Activated naive CD4-positive, alpha-beta T cell treated with anti-CD3 and anti-CD28 coated beads, Interleukin-2, amount 50 U/mL, for 24 hours (primary cell): ENCODE data around the gene AKAP7.
"Not testable (repeated sequence)": the region's sequence is repeated elsewhere in the genome, so short reads cannot be mapped to it uniquely, and the experiment has no call there.

Experiments used
- H3K27ac Mint-ChIP-seq: one replicate; pipeline ENCODE4 v1.8.0; 2021; ENCODE audit warnings: mild to moderate bottlenecking, mixed read lengths
- H3K27me3 Mint-ChIP-seq: one replicate; pipeline ENCODE4 v1.8.0; 2021; ENCODE audit warnings: mixed read lengths
- H3K36me3 Mint-ChIP-seq: one replicate; pipeline ENCODE4 v1.8.0; 2021; ENCODE audit warnings: mixed read lengths
- H3K4me1 Mint-ChIP-seq: one replicate; pipeline ENCODE4 v1.8.0; 2021; ENCODE audit warnings: mixed read lengths
- H3K4me3 Mint-ChIP-seq: one replicate; pipeline ENCODE4 v1.8.0; 2021; ENCODE audit warnings: mild to moderate bottlenecking, mixed read lengths
- H3K9me3 Mint-ChIP-seq: one replicate; pipeline ENCODE4 v1.8.0; 2021; ENCODE audit warnings: mixed read lengths

Gene AKAP7

DNA sequence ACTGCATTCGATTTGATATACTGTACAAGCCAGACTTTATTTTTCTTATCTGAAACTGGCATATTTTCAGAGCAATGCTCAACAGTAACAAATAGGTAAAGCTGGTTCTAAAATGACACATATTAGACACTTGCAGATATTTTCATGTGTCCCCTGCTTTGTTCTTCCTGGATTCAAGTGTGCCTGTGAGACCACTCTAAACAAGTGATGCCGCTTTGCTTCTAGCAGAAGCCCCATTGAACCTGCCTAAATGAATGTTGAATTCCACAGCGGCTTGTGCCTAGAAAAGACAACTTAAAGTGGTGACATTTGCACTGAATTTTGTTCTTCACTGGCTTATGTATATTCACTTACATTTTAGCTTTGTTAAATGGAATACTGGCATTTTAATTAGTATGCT lies 115.7 kb downstream of the AKAP7 start:
- H3K4me1 Mint-ChIP-seq = peaks cover 69% of the 10 kb centered on the region
- H3K9me3 Mint-ChIP-seq = no peaks in the 10 kb centered on the region
- peak overlapping the region; percentile 80 for H3K4me3 Mint-ChIP-seq
- no peaks in the 10 kb centered on the region for H3K27me3 Mint-ChIP-seq
- peaks cover 9% of the 10 kb centered on the region for H3K36me3 Mint-ChIP-seq
- H3K27ac Mint-ChIP-seq = peak overlapping the region; percentile 73

DNA sequence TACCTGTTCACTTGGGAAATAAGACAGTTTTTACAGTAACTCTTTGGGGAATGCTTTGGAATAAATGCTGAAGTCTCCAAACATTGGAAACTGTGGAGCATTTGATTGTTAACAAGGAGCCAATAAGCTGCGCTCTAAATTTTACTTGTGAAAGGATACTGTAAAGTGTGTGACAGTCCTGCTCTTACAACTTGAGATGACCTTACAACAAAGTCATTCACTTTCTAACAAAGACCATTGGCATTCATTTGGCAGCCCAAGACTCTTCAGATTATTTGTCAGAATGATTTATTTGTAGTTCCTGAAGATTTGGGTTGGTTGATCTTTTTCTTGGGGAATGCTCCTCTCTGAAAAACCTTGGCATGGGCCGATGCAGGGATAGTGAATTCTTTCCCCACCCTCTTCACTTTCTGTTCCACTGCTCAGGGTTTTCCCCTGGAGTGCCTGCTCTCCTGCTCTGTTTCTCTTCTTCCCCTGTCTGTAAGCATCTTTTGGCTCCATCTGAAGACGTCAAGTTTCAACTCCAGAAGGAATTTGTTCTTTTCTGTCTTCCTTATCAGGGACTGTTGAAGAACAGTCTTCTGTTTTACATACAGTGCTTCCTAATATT lies 116.4 kb downstream of the AKAP7 start:
- H3K27me3 Mint-ChIP-seq = no peaks in the 10 kb centered on the region
- peaks cover 10% of the 10 kb centered on the region for H3K36me3 Mint-ChIP-seq
- H3K4me3 Mint-ChIP-seq = peak overlapping the region; percentile 13
- peak overlapping the region; percentile 25 for H3K27ac Mint-ChIP-seq
- H3K9me3 Mint-ChIP-seq = no peaks in the 10 kb centered on the region
- H3K4me1 Mint-ChIP-seq = peaks cover 65% of the 10 kb centered on the region

DNA sequence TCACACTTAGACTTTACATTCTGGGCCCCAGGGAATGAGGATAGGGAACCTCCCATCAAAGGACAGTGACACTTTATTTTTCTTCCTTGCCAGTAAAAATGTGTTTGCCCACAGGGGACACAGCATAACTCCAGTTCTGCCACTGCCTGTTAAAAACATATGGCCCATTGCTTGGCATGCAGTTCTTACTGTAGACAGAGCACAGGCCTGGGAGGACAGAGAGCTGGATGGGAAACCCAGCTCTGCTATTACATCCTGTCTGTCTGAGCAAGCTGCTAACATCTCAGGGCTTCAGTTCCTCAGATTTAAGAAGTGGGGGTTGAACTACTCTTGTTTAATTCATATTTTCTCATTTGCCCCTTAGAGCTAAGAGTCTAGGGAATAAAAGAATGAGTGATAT lies 120.2 kb downstream of the AKAP7 start:
- Mint-ChIP-seq H3K9me3 (no peaks in the 10 kb centered on the region), H3K27ac (no peak overlapping the region), H3K36me3 (peaks cover 14% of the 10 kb centered on the region), H3K4me3 (no peak overlapping the region), H3K27me3 (no peaks in the 10 kb centered on the region), H3K4me1 (peaks cover 62% of the 10 kb centered on the region)

DNA sequence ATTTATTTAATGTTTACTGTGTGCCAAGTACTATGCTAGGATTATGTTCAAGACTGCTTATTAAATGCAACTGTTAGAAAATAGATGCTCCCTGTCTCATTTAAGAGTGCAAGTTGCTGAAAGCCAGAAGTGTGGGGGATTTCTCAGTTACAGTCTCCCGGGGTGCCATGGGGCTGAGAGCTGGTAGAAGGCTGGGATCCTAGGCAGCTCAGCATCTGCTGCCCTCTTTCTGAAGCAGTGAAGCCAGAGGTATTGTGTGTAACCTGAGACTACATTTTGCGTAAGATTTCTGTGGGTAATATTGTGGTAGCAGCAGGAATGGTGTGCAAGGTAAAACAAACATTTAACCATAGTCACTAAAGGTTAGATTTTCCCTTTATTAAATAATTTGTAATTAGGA lies 120.6 kb downstream of the AKAP7 start:
- peaks cover 15% of the 10 kb centered on the region for H3K36me3 Mint-ChIP-seq
- peak overlapping the region; percentile 76 for H3K27ac Mint-ChIP-seq
- peaks cover 57% of the 10 kb centered on the region for H3K4me1 Mint-ChIP-seq
- no peaks in the 10 kb centered on the region for H3K27me3 Mint-ChIP-seq
- no peak overlapping the region for H3K4me3 Mint-ChIP-seq
- no peaks in the 10 kb centered on the region for H3K9me3 Mint-ChIP-seq

DNA sequence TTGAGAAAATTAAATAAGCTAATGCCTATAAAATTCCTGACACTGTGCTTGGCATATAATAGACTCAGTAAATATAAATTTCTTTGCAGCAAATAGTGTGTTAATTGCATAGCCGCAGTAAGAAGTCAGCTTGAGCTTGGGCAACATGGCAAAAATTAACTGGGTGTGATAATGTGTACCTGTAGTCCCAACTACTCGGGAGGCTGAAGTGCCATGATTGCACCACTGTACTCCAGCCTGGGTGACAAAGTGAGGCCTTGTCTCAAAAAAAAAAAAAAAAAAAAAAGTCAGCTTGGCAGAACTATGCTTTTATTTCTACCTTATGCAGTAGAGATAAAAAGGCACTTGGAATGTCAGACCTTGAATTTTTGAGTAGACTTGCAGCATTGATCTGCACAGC lies 121.8 kb downstream of the AKAP7 start:
- H3K9me3 Mint-ChIP-seq = no peaks in the 10 kb centered on the region
- peaks cover 22% of the 10 kb centered on the region for H3K36me3 Mint-ChIP-seq
- H3K4me1 Mint-ChIP-seq = peaks cover 46% of the 10 kb centered on the region
- H3K27me3 Mint-ChIP-seq = no peaks in the 10 kb centered on the region
- no peak overlapping the region for H3K4me3 Mint-ChIP-seq
- H3K27ac Mint-ChIP-seq = no peak overlapping the region

DNA sequence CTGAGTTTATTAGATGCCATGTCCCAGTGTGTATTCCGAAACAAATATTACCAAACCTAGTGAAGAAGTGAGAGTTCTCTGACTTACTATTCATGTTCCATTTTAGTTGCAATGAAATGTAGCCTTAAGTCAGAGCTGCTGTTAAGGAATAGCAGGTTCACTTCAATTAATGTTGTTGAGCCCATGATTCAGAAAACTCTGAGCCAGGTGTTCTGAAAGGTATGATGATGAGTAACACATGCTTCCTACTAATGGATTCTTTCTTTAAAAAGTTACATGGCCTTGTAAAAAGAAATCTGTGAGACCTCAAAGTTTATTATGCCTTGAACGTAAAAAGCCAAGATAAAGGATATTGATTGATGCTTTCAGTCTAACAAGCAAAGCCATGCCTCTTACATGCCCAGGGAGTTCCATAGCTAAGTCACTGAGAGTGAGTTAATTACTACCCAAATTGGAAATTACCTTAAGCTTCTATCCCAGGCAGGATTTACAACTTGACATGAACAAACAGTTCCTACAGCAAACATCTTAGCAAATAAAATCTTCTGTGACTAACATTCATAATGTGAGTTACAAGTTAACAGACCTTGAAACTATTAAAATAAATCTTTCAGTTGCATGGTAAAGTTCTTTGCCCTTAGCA lies 122.9 kb downstream of the AKAP7 start:
- Mint-ChIP-seq H3K27ac (peak overlapping the region; percentile 32), H3K27me3 (no peaks in the 10 kb centered on the region), H3K4me3 (no peak overlapping the region), H3K36me3 (peaks cover 20% of the 10 kb centered on the region), H3K9me3 (no peaks in the 10 kb centered on the region), H3K4me1 (peaks cover 41% of the 10 kb centered on the region)

DNA sequence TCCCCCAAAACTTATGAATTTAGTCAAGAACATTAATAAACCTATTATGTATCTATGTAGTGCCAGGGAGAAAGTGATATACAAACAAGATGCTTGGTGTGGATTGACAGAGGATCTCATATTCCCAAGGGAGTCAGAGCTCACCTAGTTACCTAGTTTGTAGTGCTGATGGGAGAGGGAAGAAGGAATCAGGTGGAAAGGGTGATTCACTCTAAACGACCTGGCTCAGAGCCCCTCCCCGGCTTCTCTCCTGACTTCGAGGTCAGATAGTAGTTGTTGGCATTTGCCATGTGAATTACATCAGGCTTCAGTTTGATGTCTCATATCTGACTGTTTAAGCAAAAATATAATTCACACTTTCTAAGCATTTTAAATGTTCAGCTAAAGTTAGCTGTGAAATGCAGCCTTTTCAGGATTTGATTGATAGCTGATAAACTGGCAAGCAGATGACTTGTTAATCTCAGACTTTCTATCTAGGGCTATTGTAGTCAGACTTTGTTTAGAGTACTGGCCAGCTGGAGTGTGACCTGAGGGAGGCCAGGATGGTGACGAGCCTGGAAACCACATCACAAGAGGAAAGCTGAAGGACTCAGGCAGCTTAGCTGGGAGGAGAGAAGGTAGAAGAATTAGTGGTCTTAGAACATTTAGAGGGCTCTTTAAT lies 123.7 kb downstream of the AKAP7 start:
- Mint-ChIP-seq H3K9me3 (no peaks in the 10 kb centered on the region), H3K4me1 (peaks cover 48% of the 10 kb centered on the region), H3K27ac (no peak overlapping the region), H3K36me3 (peaks cover 25% of the 10 kb centered on the region), H3K4me3 (no peak overlapping the region), H3K27me3 (no peaks in the 10 kb centered on the region)

DNA sequence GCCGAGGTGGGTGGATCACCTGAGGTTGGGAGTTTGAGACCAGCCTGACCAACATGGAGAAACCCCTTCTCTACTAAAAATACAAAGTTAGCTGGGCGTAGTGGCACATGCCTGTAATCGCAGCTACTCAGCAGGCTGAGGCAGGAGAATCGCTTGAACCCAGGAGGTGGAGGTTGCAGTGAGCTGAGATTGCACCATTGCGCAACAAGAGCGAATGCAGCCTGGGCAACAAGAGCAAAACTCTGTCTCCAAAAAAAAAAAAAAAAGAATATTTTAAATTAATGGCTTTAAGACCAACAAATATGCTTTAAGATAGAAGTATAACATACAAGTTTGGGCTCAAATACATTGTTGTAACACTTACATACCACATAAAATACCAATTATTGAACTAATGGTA lies 125.7 kb downstream of the AKAP7 start:
- H3K4me3 Mint-ChIP-seq, H3K9me3 Mint-ChIP-seq, H3K27ac Mint-ChIP-seq, H3K27me3 Mint-ChIP-seq: not testable (repeated sequence)
- peaks cover 31% of the 10 kb centered on the region for H3K36me3 Mint-ChIP-seq
- H3K4me1 Mint-ChIP-seq = peaks cover 49% of the 10 kb centered on the region

DNA sequence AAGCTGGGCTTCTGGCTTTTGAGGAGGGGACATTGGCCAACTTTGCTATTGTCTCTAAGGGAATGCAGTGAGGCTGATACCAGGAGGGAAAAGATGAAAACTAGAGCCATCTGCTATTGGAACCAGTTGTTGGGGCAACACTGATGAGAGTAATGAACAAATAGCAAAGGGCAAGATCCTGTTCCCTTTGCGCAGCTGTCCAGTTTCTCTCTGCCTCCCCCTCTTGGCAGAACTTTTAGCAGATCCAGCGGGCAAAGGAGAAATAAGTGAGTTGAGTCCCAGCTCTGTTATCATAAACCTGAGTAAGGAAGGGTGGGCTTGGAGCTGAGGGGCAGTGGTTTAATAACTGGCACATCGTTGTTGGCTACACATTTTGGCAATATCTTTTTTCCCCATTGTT lies 126.8 kb downstream of the AKAP7 start:
- Mint-ChIP-seq H3K4me1 (peaks cover 57% of the 10 kb centered on the region), H3K4me3 (no peak overlapping the region), H3K27ac (no peak overlapping the region), H3K27me3 (no peaks in the 10 kb centered on the region), H3K9me3 (no peaks in the 10 kb centered on the region), H3K36me3 (peaks cover 32% of the 10 kb centered on the region)

DNA sequence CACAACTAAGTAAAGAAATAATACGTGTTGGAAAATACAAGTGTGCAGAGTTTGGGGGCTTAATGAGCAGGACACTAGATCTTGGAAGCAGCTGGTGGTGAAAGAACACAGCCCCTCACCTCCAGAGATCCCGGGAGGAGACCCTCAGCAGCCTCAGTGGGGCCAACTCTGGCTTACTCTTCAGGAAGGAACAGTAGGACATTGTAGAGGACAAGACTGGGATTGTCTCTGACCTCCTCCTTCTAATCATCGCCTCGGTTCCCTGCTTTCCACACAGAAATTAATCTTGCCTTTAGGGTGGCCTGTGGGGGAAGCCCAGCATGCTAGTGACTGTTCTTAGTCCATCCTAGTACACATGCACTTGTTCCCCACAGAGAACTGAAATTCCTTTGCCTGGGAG lies 130.7 kb downstream of the AKAP7 start:
- Mint-ChIP-seq H3K27me3 (no peaks in the 10 kb centered on the region), H3K9me3 (no peaks in the 10 kb centered on the region), H3K4me1 (peaks cover 64% of the 10 kb centered on the region), H3K27ac (peak overlapping the region; percentile 77), H3K4me3 (no peak overlapping the region), H3K36me3 (peaks cover 43% of the 10 kb centered on the region)

DNA sequence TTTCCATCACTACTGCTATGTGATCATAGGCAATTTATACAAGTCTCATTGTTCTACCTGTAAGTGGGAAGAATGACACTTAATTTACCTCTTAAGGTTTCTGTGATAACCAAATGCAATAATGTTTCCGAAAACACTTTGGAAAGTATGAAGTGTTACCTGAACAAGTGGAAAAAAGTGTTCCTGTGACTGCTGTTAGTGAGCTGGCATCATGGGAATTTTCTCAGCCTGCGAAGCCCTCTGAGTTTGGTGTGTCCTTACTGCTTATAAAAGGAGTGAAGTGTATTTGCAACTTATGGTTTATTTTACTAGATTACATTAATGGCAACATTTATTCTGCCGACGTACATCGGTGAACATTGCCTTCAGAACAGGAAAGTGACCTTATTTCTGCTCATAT lies 133.0 kb downstream of the AKAP7 start:
- H3K27me3 Mint-ChIP-seq = no peaks in the 10 kb centered on the region
- H3K36me3 Mint-ChIP-seq = peaks cover 44% of the 10 kb centered on the region
- peak overlapping the region; percentile 53 for H3K27ac Mint-ChIP-seq

DNA sequence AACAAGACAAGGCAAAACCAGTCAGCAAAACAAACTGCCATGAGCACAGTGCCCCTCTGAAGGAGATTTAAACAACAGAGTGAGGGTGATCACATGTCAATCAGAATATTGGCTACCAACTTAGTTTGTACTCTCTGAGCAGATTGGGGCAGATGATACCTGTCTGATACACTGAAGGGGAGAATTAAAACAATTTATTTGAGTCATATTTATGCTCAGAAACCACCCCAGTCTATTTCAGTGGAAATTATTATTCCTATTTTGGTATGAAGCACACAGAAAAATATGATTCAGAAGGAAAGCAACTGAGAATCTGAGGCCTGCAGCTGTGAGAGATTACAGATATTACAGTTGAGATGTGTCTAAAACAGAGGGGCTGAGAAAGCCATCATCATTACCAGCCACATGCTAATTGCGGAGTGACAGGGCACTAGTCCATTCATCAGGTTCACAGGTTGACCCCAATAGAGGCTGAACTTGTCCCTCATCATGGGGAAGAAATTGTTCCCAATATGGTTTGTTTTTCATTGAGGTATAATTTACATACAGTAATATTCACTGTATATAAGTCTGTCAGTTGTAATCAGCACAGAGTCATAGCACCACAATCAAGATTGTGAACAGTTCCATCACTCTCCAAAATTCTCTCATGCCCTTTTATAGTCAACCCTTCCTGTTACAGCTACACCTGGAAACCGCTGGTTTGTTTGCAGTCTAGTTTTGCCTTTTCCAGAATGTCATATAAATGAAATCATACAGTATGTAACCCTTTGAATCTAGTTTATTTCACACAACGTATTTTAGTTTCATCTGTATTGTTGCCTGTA lies 134.5 kb downstream of the AKAP7 start:
- peaks cover 44% of the 10 kb centered on the region for H3K36me3 Mint-ChIP-seq
- H3K9me3 Mint-ChIP-seq = peaks cover 15% of the 10 kb centered on the region
- peak overlapping the region; percentile 84 for H3K27ac Mint-ChIP-seq
- H3K4me1 Mint-ChIP-seq = peaks cover 71% of the 10 kb centered on the region
- H3K27me3 Mint-ChIP-seq = no peaks in the 10 kb centered on the region
- H3K4me3 Mint-ChIP-seq = no peak overlapping the region

More for the DNA sequence above, 133.0 kb downstream of the AKAP7 start:
- Mint-ChIP-seq H3K4me3 (no peak overlapping the region), H3K4me1 (peaks cover 73% of the 10 kb centered on the region), H3K9me3 (peaks cover 5% of the 10 kb centered on the region)

DNA sequence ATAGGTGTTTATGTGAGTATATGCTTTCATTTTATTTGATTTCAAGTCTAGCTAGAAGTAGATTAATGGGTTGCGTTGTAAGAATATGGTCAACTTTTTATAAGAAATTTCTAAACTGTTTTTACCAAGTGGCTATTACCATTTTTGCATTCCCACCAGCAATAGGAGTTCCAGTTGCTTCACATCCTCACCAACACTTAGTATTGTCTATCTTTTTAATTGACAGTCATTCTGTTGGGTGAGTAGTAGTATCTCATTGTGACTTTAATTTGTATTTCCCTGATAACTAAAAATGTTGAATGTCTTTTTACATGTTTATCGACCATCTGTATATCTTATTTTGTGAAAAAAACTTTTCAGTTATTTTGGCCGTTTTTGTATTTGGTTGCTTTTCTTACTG lies 135.3 kb downstream of the AKAP7 start:
- H3K4me3 Mint-ChIP-seq = no peak overlapping the region
- no peaks in the 10 kb centered on the region for H3K27me3 Mint-ChIP-seq
- peaks cover 70% of the 10 kb centered on the region for H3K4me1 Mint-ChIP-seq
- peaks cover 48% of the 10 kb centered on the region for H3K36me3 Mint-ChIP-seq
- peak overlapping the region; percentile 43 for H3K27ac Mint-ChIP-seq
- peaks cover 17% of the 10 kb centered on the region for H3K9me3 Mint-ChIP-seq

DNA sequence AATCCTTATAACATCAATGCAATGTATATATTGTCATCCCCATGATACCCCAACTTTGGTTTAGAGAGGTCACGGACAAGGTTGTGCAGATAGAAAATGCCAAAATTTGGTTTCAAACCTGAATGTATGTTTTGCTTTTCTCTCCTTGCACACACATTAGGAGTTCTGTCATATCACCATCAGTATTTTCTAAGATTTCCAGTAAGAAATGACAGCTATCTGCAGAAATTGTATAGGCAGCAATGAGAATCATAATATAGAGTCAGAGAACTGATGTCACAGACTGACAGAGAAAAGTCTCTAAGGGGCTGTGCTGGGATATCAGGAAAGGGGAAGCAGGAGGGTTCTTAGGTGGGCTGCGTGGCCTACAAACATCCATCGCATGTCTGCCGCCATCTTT lies 140.0 kb downstream of the AKAP7 start:
- H3K4me1 Mint-ChIP-seq = peaks cover 66% of the 10 kb centered on the region
- peak overlapping the region; percentile 57 for H3K27ac Mint-ChIP-seq
- no peak overlapping the region for H3K4me3 Mint-ChIP-seq

DNA sequence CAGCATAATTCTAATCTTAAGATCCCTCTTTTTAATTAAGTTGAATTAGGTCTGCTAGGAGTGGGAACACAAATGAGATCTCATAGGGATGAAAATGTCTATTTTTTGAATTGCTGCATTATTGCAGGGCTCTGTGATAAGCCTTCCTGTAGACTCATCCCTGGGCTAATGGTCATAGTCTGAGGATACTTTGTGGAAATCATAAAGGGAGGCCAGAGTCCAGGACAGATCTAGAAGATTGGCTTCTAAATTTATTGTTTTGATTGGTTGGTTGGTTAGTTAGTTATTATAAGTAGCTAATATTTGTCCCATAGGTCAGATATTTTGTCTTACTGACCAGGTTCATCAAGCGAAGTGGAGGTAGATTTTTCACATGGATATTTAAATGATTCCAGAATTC lies 142.3 kb downstream of the AKAP7 start:
- Mint-ChIP-seq H3K4me3 (no peak overlapping the region), H3K36me3 (peaks cover 32% of the 10 kb centered on the region), H3K27ac (no peak overlapping the region), H3K4me1 (peaks cover 76% of the 10 kb centered on the region), H3K27me3 (no peaks in the 10 kb centered on the region), H3K9me3 (peaks cover 21% of the 10 kb centered on the region)

More for the DNA sequence above, 140.0 kb downstream of the AKAP7 start:
- Mint-ChIP-seq H3K36me3 (peaks cover 44% of the 10 kb centered on the region), H3K27me3 (no peaks in the 10 kb centered on the region), H3K9me3 (peaks cover 26% of the 10 kb centered on the region)
